SU-DHL-6 (cell line): ENCODE measurements around the gene SRD5A1.
A peak's percentile ranks its signal among the peaks of the same experiment; 100 is the strongest.

Source experiments
- H2AFZ ChIP-seq: fragments of 200-600 bp; sonication (generic); 2 replicates; pipeline ENCODE4 v1.6.1; 2014; ENCODE audit warnings: low read depth, mild to moderate bottlenecking, moderate library complexity, mixed read lengths, antibody characterized with exemption, low read length; ENCODE audit not compliant: severe bottlenecking
- H3F3A ChIP-seq: fragments of 200-600 bp; shearing (Covaris generic); 2 replicates; pipeline ENCODE4 v1.6.0; 2016; ENCODE audit warnings: antibody characterized with exemption, mild to moderate bottlenecking; ENCODE audit not compliant: insufficient read depth
- H3K27ac ChIP-seq: fragments of 200-600 bp; sonication (generic); 2 replicates; pipeline ENCODE4 v1.5.1; 2016; ENCODE audit warnings: low read depth, mild to moderate bottlenecking, low read length, moderate library complexity, mixed read lengths
- H3K27me3 ChIP-seq: fragments of 200-600 bp; sonication (generic), shearing (Covaris generic); 2 replicates; pipeline ENCODE4 v1.6.0; 2014; ENCODE audit warnings: mild to moderate bottlenecking, low read length
- H3K36me3 ChIP-seq: fragments of 200-600 bp; sonication (generic); 2 replicates; pipeline ENCODE4 v1.6.1; 2014; ENCODE audit warnings: mild to moderate bottlenecking, low read length, mixed read lengths
- H3K4me2 ChIP-seq: fragments of 300-600, 200-600 bp; shearing (Covaris generic), sonication (generic); 2 replicates; pipeline ENCODE4 v1.6.0; 2014; ENCODE audit warnings: low read length, low read depth, mild to moderate bottlenecking; ENCODE audit not compliant: poor library complexity, severe bottlenecking
- H3K4me3 ChIP-seq: fragments of 200-600 bp; sonication (generic); 2 replicates; pipeline ENCODE4 v1.5.1; 2014; ENCODE audit warnings: antibody characterized with exemption, low read length, mild to moderate bottlenecking, mixed read lengths; ENCODE audit not compliant: insufficient read depth, poor library complexity, severe bottlenecking
- H3K79me2 ChIP-seq: fragments of 200-600 bp; sonication (generic); 2 replicates; pipeline ENCODE4 v1.6.1; 2014; ENCODE audit warnings: mild to moderate bottlenecking, low read length, moderate library complexity; ENCODE audit not compliant: insufficient read depth
- H3K9ac ChIP-seq: fragments of 200-600 bp; sonication (generic); 2 replicates; pipeline ENCODE4 v1.7.0; 2014; ENCODE audit warnings: mild to moderate bottlenecking, low read length
- H3K9me2 ChIP-seq: fragments of 200-600 bp; sonication (generic); replicated peaks from 2 replicates; pipeline ENCODE4 v1.6.1; 2014; ENCODE audit warnings: low read length; ENCODE audit not compliant: insufficient read depth
- H3K9me3 ChIP-seq: fragments of 200-600 bp; sonication (generic); 2 replicates; pipeline ENCODE4 v1.6.1; 2014; ENCODE audit warnings: low read length, mixed read lengths; ENCODE audit not compliant: insufficient read depth
- H4K20me1 ChIP-seq: fragments of 200-600 bp; sonication (generic); 2 replicates; pipeline ENCODE4 v1.6.1; 2014; ENCODE audit warnings: low read depth, mild to moderate bottlenecking, antibody characterized with exemption, low read length, moderate library complexity, mixed read lengths
- CTCF ChIP-seq: fragments of 200-600 bp; sonication (generic); IDR thresholded peaks from one replicate; pipeline ENCODE4 v1.5.1; 2017; ENCODE audit warnings: antibody characterized with exemption, mild to moderate bottlenecking, low read length, moderate library complexity; ENCODE audit not compliant: insufficient read depth, poor library complexity, severe bottlenecking
- EZH2phosphoT487 ChIP-seq: fragments of 200-600 bp; sonication (generic), shearing (Covaris generic); conservative IDR thresholded peaks from 2 replicates; pipeline ENCODE4 v1.6.1; 2018; ENCODE audit warnings: mild to moderate bottlenecking, antibody characterized with exemption, low read length, moderate library complexity, mixed read lengths

Gene SRD5A1

GRCh38 chr5:6719896-6720560 lies 86.8 kb downstream of the SRD5A1 start:
- Histone ChIP-seq H3K4me3 (no peak overlapping the region), H2AFZ (no peak overlapping the region), H3K36me3 (no peaks in the 10 kb centered on the region), H3K9ac (no peak overlapping the region), H3F3A (peaks cover 37% of the 10 kb centered on the region), H3K4me2 (peak overlapping the region; percentile 0), H4K20me1 (peaks cover 36% of the 10 kb centered on the region), H3K9me2 (no peaks in the 10 kb centered on the region), H3K27me3 (no peaks in the 10 kb centered on the region), H3K79me2 (peaks cover 97% of the 10 kb centered on the region), H3K27ac (peak overlapping the region; percentile 6), H3K9me3 (no peaks in the 10 kb centered on the region)
- TF ChIP-seq EZH2phosphoT487 (no peak), CTCF (no peak)

- no peaks in the 10 kb centered on the region for H3K27me3 ChIP-seq
- H3K9me2 ChIP-seq = no peaks in the 10 kb centered on the region
- peak overlapping the region; percentile 88 for H3K4me2 ChIP-seq
- H2AFZ ChIP-seq = no peak overlapping the region
- TF ChIP-seq CTCF (no peak), EZH2phosphoT487 (no peak)
- peaks cover 96% of the 10 kb centered on the region for H3K79me2 ChIP-seq
- no peaks in the 10 kb centered on the region for H3K9me3 ChIP-seq
- no peak overlapping the region for H3K9ac ChIP-seq
- H3K27ac ChIP-seq = peak overlapping the region; percentile 83; the same call in 1 of the 2 replicates
- H3K4me3 ChIP-seq = no peak overlapping the region
- H4K20me1 ChIP-seq = peaks cover 31% of the 10 kb centered on the region
- peaks cover 35% of the 10 kb centered on the region for H3F3A ChIP-seq
- H3K36me3 ChIP-seq = no peaks in the 10 kb centered on the region
Observed at GRCh38 chr5:6720561-6720921, 87.3 kb downstream of the SRD5A1 start.

- peaks cover 96% of the 10 kb centered on the region for H3K79me2 ChIP-seq
- TF ChIP-seq EZH2phosphoT487 (no peak), CTCF (no peak)
- H2AFZ ChIP-seq = no peak overlapping the region
Observed at GRCh38 chr5:6721442-6721841, 88.2 kb downstream of the SRD5A1 start.

More at GRCh38 chr5:6721442-6721841, 88.2 kb downstream of the SRD5A1 start:
- peaks cover 38% of the 10 kb centered on the region for H3F3A ChIP-seq
- H3K27me3 ChIP-seq = no peaks in the 10 kb centered on the region
- H4K20me1 ChIP-seq = peaks cover 24% of the 10 kb centered on the region; the same call in 1 of the 2 replicates
- peak overlapping the region; percentile 38 for H3K4me3 ChIP-seq
- no peaks in the 10 kb centered on the region for H3K9me2 ChIP-seq
- H3K9me3 ChIP-seq = no peaks in the 10 kb centered on the region
- peak overlapping the region; percentile 48 for H3K9ac ChIP-seq
- H3K4me2 ChIP-seq = peak overlapping the region; percentile 88
- H3K36me3 ChIP-seq = no peaks in the 10 kb centered on the region
- H3K27ac ChIP-seq = peak overlapping the region; percentile 83
